ENCODE measurements around the gene DNAJC7.

DNAJC7 gene, protein sequence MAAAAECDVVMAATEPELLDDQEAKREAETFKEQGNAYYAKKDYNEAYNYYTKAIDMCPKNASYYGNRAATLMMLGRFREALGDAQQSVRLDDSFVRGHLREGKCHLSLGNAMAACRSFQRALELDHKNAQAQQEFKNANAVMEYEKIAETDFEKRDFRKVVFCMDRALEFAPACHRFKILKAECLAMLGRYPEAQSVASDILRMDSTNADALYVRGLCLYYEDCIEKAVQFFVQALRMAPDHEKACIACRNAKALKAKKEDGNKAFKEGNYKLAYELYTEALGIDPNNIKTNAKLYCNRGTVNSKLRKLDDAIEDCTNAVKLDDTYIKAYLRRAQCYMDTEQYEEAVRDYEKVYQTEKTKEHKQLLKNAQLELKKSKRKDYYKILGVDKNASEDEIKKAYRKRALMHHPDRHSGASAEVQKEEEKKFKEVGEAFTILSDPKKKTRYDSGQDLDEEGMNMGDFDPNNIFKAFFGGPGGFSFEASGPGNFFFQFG
- 109 to 159 reads per million in 2 experiments for total RNA-seq

DNA sequence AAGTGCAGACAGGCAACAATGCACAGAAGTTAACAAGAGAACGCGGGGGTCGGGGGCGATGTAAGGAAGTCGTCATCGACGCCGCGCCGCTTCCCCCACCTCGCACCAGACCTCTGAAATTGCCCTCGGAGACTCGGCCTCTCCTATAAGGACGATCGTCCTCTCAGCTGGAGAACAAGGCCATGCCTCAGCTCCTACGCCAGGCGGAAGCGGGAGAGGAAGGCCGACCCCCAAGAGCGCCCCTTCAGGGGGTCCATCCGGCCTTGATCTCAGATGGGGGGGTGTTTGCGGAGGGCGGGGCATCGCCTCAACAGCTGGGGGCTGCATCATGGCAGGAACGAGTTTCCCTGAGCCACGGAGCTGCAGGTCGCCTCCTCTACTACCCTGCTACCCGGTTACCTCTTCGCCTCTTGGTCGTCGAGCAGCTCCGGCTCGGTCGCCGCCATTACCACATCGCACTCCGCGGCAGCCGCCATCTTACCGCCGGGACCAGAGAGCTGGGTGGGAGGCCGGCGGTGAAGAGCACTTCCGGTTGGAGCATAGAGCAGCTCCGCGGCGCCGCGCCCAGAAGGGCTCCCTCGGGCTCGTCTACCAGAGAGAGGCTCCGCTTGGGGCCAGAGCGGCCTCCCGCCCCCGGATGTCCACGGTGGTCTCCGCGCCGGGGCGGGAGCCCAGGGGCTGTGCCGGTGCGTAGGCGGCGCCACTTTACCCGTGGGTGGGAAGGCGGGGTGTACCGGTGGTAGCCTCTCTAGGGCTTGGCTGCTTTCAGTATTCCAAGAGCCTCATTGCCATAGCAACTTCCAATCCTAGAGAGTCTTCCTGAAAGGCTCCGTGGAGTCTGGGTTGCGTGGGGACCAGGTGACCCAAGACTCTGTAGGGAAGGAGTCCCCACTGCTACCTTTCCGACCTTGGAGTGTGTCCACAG lies at the start of gene DNAJC7:
Gene DNAJC7 (minus strand): TSS at position 499 of the 925 bp plus-strand sequence. CDS start 23 bp downstream, at position 476.
- DNase-seq (ENCODE audit: low read depth), result peak; percentile 79

DNA sequence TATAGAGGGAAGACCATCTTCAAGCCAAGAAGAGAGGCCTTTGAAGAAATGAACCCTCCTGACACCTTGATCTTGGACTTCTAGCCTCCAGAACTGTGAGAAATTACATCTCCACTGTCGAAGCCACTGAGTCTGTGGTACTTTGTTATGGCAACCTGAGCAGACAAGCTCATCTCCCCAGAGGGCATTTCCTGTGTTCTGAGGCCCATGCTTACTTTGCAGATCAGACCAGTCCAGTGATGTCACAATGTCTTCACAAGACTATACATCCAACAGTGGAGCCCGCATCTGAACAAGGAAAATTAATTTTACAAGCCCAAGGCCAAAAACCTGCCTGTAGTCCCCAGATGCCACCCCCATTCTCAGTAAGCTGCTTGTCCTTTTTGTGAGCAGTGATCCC lies 48.0 kb upstream of the DNAJC7 start:
- DNase-seq (ENCODE audit: low read depth), result no peak

DNA sequence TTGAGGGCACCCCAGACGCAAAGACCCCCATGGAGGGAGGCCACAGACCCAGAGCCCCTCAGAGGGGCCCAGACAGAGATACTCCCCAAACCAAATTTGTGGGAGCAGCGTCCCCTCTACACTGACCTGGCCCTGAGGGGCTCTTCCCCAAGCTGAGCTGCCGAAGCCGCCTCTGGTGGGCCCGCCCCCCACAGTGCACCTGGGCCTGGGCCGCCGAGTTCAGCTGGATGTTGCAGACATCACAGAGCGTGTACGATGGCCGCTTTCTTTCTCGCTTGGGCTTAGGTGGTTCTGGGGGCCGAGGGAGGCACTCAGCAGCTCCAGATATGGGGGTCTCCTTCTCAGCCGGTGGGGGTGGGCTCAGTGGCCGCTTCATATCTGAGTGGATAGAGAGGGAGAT lies 45.4 kb upstream of the DNAJC7 start:
- DNase-seq (ENCODE audit: low read depth), result no peak

DNA sequence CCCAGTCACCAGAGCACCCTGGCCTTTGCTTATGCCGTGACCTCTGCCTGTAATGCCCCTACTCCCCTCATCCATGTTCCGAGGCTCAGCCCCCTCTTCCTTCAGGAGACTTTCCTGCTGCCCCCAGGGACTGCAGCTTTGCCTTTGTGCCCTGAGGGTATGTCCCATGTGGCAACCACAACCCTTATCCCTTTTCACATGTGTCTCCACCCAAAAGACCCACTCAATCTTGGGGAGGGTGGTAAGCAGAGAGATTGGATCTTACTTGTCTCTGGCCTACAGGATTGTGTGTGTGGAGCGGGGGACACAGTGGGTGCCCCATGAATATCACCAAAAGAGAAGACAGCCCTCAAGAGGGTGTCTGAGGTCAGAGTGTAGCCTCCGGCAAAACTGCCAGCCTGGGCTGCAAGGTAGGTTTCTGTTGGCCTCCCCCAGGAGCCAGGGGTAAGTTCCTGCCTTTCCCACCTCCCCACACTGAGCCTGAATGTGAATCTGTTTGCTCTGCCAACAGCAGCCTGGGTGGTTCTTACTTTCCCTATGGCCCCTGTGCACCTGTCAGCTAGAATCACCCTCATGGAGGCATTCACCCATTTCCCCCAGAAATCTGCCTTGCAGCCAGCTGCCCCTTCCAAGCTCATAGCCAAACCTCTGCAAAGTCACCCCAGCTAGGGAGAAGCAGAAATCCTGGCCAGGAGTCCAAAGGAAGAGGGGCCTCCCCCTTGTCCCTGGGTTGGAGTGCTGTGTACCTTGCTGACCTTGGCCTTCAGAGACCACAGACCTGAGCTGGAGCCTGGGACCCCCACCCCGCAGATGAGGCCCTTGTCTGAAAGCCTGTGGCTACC lies 44.6 kb upstream of the DNAJC7 start:
- no peak for DNase-seq (ENCODE audit: low read depth)

DNA sequence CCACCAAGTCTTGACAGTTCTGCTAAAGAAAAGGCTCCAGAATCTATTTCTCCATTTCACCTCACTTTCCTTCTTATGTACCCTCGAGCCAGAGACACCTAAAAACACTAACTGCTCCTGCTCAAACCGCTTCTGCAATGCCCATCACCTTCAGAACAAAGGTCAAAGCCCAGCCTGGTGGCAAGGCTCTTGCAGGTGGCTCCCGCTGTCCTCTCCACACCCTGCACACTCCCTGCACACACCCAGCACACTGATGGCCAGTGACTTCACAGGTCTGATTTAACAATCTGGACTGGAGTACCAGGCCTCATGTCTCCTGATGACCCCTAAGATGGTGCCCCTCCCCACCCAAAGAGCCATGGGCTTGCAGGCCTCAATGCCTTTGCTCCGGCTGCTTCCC lies 43.0 kb upstream of the DNAJC7 start:
- no peak for DNase-seq (ENCODE audit: low read depth)

DNA sequence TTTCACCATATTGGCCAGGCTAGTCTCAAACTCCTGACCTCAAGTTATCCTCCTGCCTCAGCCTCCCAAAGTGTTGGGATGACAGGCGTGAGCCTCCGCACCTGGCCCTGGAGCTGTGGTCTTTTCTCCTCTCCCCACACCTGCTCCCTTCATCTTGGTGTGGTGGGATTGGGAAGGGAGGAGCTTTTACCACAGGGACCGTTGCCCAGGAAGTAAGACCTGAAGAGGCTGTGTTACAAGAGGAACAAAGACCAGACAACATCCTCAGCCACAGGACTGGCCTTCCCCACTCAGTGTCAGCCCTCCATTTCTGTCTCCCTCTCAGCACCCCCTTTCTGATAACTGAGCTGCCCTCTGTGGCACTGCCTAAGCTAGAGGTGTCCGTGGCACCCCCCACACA lies 42.6 kb upstream of the DNAJC7 start:
- DNase-seq (ENCODE audit: low read depth), result no peak

DNA sequence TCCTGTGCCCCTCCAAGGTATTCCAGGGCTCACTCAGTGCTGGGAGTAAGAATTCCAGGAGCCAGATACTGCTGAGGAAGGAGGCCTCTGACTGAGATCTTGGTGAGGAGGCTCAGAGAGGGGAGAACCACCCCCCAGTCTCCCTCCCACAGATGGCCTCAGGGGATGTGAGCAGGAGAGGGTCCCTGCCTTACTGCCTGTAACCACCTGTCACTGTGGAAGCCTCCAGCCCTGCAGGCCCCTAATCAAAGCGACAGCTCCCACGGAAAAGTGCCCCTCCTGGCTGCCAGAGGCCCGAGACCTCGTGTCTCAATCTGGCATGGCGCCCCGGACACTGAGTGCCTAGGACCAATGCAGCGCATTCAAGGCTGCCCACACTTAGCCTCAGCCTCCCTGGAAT lies 40.8 kb upstream of the DNAJC7 start:
- no peak for DNase-seq (ENCODE audit: low read depth)

DNA sequence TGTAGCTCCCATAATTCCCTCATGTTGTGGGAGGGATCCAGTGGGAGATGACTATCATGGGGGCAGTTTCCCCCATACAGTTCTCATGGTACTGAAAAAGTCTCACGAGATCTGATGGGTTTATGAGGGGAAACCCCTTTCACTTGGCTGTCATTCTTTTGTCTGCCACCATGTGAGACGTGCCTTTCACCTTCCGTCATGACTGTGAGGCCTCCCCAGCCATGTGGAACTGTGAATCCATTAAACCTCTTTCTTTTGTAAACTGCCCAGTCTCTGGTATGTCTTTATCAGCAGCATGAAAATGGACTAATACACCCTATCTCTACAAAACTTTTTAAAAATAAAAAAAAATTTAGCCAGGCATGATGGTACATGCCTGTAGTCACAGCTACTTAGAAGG lies 39.4 kb upstream of the DNAJC7 start:
- no peak for DNase-seq (ENCODE audit: low read depth)

DNA sequence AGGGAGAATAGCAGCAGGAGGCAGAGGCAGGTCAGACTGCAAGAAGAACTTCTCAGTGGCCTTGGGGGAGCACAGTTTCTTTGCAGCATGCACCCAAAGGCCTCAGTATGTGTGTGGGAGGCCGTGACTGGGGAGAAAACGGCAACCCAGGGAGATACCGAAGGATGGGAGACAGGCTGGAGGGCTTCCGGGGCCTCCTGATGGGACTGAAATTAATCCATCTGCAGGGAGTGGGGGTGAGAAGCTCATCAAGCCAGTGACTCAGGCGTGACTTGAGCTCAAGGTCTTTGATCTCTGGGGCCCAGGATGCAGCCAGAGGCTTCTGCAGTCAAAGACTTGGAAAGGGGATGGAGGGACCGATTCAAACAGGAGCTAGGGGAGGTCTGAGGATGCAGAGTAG lies 38.3 kb upstream of the DNAJC7 start:
- DNase-seq (ENCODE audit: low read depth), result no peak

DNA sequence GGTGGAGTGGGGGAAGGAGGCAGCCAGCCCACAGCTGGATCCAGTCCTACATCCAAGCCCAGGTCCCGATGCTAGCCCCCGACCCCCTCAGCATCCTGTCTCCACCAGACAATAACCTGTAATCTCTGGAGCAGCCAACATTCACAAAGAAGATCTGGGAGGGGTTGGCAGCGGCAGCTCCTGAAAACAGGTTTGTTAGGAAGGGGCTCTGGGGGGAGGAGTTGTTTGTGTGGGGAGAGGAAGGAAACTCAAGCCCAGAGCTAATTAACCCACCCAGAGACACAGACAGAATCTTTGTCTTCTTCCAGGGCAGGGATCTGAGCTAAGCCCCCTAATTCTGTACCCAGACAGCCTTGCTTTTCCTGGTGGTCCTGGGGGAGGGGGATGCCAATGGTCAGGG lies 37.8 kb upstream of the DNAJC7 start:
- DNase-seq (ENCODE audit: low read depth), result no peak

DNA sequence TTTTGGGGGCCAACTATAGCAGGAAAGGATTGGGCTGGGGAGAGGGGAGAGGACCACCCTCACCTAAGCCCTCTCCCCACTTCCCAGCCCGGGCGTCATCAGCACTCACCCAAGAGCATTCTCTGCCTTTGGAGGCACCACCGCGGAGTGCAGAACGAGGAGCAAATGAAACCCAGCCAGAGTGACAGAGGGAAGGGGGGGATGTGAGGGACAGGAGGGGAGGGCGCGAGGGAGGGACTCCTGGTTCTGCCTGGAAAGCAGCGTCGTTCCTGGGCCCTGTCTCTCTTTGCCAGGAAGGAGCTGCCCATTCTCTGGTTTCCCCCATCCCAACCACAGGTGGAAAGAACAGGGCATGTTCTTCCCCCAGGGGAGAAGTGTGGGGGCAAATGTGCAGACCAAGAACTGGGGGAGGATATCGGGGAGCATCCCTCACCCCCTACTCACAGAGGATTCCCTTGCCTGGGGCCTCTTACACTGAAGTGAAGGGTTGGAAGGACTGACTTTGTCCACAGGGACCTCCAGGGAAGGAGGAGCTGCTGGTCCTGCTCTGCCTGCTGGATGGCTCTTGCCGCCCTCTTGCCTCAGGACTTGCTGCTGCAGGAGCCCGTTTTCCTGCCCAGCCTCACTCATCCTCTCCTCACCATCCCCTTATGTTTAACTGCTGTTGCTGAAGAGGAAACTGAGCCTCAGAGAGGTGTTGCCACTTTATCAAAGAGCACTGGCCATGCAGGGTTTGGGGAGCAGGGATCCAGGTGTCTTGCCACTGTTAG lies 36.7 kb upstream of the DNAJC7 start:
- DNase-seq (ENCODE audit: low read depth), result no peak

DNA sequence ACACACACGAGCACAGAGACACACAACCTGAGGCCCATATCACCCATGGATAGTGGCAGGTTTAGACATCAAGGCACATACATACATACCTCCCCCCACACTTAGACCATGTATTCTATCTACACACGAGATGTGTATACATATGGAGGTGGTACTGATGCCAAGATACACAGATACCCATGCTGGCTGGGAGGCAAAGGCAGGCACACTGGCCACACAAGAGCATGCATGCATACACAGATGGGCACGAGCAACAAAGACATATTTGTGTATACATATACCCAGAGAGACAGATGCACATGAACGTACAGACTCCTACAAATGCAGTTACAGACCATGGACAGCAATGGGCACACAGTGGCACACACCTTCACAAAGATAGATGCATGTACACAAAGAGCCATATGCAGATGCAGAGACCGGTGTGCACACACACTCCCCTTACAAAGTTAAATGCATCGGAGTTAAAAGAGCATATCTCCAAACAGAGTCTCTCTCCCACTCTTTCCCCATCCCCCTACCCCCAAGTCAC lies 35.2 kb upstream of the DNAJC7 start:
- no peak for DNase-seq (ENCODE audit: low read depth)

DNA sequence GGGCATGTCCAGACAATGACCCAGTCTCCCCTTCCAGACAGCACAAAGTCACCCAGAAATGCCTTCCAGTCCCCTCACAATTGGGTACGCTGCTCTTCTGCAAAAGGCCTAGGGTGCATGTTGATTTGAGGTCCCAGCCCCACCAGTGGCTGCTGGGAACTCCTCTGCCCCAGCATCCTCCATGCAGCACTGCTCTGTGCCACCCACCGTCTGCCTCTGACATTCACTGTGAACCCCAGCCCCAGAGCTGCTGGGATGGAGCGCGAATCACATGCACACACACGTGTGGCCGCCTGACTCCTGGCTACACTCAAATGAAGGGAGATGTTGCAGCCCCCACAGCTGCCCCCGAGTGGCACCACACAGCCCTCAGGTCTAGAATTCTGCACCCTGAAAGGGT lies 34.4 kb upstream of the DNAJC7 start:
- DNase-seq (ENCODE audit: low read depth), result no peak

DNA sequence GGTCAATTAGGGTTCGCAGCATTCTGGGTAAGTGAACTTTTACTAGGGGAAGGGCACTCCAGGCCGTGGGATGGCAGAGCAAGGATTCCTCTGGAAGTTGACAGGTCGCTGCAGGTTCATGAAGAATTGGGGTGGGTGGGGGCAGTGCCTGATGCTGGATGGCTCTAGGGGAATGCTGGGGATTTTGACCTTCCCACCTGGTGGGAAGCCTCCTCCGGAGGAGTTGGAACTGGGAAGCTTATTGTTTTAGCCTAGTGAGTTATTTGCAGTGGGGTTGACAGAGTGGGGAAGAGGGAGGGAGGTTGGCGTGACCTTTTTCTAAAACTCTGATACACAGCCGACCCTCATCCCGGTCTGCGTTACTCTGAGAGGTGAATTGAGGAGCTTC lies 33.8 kb upstream of the DNAJC7 start:
- no peak for DNase-seq (ENCODE audit: low read depth)

DNA sequence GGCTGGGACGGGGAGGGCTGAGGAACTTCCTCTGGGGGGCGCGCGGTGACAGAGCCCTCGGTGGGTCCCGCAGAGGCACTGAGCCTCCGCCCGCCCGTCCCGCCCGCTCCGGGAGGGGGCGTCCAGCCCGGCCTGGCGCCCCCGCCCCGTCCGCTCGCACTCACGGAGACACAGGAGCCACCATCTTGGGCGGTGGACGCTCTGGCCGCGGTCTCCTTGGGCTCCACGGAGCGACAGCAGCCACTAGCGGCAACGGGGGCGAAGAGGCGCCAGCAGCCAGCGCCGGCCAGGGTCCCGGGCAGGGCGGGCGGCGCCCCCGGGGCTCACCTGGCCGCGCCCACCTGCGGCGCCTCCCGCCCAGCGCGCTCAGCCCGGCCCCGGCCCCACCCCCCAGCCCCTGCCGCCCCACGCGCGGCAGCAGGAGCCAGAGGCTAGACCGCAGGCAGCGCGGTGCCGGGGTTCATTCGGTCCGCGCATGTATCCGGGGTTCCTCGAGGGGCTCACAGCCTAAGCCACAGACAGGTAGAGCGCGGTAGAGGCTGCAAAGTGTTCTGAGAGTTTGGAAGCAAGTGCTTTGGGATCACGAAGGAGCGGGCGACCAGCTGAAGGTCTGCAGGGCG lies 33.3 kb upstream of the DNAJC7 start, which contains the start of gene C17orf113:
Gene C17orf113 (minus strand): TSS at position 209 of the 620 bp plus-strand sequence. CDS start 7,225 bp downstream, outside the sequence.
- peak; percentile 25 for DNase-seq (ENCODE audit: low read depth)

DNA sequence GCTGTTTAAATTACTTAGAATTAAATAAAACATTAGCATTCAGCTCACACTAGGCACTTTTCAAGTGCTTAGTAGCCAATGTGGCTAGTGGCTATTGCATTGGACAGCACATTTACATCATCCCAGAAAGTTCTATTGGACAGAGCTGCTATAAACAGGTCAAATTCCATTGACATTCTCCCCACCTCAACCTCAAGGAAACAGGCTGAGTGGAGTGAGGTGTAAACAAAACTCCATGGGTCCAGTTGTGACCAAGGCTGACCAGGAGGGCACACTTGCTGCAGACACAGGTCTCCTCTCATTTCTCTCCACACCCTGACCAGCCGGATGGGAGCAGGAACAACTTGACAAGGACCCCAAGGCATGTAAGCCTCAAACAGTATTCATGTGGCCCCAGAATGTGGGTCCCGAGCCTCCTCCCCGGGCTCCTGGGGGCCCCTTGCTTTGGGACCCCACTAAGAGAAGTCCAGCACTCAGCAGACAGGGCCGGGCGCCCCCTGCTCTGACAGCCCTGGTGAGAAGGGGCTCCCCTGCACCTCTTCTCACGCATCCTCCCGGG lies 32.7 kb upstream of the DNAJC7 start:
- no peak for DNase-seq (ENCODE audit: low read depth)

DNA sequence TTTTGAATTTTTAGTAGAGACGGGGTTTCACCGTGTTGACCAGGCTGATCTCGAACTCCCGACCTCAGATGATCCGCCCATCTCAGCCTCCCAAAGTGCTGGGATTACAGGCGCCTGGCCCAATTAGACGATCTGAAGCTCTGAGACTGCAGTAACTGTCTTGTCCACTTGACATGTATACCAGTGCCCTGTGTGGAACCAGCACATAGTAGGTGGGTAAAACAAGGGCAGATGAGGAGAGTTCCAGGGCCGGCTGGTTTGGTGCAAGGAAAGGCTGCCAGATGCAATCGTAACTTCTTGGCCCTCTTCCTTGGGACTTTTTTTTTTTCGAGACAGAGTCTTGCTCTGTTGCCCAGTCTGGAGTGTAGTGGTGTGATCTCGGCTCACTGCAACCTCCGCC lies 30.1 kb upstream of the DNAJC7 start:
- DNase-seq (ENCODE audit: low read depth), result no peak

DNA sequence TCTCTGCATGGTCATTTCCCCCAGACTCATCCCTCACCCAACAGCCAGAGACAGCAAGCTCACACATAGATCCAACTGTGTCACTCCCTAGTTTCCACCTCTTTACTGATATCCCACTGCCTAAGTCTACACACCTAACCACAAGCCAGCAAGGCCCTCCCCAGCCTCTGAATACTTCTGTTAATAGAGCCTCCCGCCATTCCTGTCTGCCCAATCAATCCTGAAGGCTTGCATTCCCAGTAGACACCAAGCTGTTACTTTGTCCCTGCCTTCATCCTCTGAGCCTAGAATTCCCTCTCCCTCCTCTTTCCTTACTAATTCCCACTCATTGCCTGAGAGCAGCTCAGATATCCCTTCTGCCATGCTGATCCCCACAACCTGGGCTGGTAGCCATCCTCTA lies 28.5 kb upstream of the DNAJC7 start:
- no peak for DNase-seq (ENCODE audit: low read depth)

DNA sequence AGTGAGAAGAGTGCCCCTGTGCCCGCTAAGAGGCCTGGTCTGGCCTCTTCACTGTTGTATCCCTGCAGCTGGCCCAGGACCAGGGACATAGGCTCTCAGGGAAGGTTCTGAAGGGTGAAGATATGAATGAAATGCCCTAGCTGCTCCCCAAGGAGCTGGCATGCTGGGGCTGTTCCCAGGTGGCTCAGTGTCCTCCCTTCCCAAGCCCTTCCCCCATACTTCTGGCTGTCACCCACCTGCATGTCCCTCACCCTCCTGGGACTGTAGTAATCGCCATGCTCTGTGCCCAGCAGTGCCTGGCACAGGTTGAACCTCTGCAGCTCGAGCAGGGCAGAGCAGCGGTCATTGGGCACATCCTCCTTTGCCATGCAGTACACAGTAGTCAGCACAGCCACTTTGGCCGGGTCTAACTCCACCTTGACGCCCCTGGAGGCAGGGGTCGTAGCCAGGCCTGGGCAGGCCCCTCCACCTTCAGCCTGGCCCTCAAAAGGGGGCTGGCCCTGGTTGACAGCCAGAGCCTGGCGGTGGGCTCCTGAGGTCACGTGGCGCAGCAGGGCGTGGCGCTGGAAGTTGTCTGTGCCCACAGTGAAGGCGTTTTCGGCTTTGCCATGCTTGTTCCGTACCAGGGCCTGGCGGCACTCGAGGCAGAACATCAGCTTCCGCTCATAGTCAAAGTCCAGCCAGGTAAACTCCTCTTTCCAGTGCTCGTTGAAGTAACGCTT lies 25.5 kb upstream of the DNAJC7 start:
- DNase-seq (ENCODE audit: low read depth), result no peak
